TTC549 (cell line): ENCODE data around the gene C10orf71.

Source experiments
- FAIRE-seq: peaks from 2 replicates; lab custom pipeline; 2012; peaks lifted over from hg19 to GRCh38; lab: Jason Lieb, UNC

Gene C10orf71

GRCh38 chr10:49294731-49295130, 4.2 kb upstream of the C10orf71 start:
- FAIRE-seq = no peak

- FAIRE-seq = no peak
Observed at GRCh38 chr10:49295297-49295696, 3.7 kb upstream of the C10orf71 start.

GRCh38 chr10:49296382-49296781, 2.6 kb upstream of the C10orf71 start:
- no peak for FAIRE-seq

DNA sequence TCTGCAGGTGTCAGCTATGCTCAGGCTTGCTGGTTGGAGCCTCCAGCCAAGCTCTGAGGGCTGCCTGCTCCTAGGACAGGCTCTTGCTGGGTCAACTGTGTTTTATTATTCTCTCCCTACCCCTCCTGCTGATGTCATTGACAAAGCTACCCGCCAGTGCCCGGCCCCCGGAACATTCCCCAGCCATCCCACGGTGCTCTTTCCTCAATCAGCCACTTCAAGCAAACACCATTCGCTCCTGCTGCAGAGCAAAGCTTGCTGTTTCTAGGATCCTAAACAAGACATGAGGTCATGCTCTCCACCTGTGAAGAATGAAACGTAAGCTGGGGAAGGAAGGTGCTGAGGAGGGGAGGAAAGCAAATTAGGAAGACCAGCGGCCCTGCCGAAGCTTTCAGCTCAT, 2.1 kb upstream of the C10orf71 start:
- no peak for FAIRE-seq

GRCh38 chr10:49297818-49298670, 926 bp upstream of the C10orf71 start:
- FAIRE-seq = no peak

GRCh38 chr10:49298671-49298982, 343 bp upstream of the C10orf71 start:
- FAIRE-seq = no peak

GRCh38 chr10:49299816-49300139, 808 bp downstream of the C10orf71 start:
- FAIRE-seq = no peak

- no peak for FAIRE-seq
Observed at GRCh38 chr10:49300140-49300974, 1.4 kb downstream of the C10orf71 start.

- no peak for FAIRE-seq
Observed at GRCh38 chr10:49301302-49301701, 2.3 kb downstream of the C10orf71 start.

DNA sequence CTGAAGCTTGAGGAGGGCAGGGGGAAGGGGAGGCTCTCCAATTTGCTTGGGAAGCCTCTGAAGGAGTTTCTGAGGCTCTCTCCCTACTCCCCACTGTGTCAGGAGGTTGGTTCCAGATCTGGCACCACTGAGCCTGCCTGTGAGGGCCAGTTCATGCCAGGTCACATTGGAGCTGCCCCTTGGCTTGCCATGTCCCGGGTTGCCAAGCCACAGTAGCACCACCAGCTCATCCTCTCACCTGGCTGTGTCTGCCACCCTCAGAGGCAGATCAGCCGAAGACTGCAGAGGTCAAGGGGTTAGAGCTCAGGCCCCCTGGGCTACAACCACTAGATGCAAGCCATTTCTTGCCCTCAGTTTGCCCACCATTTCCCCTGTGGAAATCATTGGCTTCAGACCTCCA, 3.1 kb downstream of the C10orf71 start:
- FAIRE-seq = no peak

DNA sequence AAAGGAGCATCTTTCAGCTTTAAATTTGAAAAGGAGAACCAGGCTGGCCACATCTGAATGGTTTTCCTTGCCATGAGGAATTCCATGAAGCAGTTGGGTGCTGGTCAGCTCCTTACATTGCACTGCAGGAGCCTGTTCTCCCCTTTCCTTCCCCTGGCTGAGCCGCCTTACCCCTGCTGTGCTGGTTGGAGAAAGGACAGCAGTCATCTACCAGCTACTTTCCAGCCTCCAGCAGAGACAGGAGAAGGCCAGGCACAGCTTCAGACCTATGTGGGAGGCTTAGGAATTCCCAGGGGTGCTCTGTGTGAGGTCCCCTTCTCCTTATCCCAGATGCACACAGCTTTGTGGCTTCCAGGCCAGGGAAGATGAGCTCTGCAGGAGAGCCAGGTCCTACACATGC, 4.7 kb downstream of the C10orf71 start:
- FAIRE-seq = no peak

GRCh38 chr10:49304137-49304536, 5.2 kb downstream of the C10orf71 start:
- no peak for FAIRE-seq

- FAIRE-seq = no peak
Observed at GRCh38 chr10:49307921-49308320, 9.0 kb downstream of the C10orf71 start.

DNA sequence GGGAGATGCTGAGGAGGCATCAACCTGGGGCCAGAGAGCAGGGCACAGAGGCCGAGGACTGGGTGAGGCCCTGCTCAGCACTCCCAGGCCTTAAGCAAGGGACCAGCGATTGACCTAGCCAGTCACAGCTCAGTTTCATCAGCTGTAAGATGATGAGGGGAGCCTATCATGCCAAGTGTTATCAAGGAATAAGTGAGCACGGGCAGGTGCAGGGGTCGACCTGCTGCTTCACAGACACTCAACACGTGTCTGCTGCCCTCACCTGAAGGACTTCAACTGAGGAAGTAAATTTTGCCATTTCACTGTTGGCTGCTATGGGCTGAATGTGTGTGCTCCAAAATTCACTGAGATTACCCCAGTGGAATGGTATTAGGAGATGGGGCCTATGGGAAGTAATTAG, 9.9 kb downstream of the C10orf71 start:
- no peak for FAIRE-seq

- no peak for FAIRE-seq
Observed at GRCh38 chr10:49309691-49310411, 10.9 kb downstream of the C10orf71 start.

DNA sequence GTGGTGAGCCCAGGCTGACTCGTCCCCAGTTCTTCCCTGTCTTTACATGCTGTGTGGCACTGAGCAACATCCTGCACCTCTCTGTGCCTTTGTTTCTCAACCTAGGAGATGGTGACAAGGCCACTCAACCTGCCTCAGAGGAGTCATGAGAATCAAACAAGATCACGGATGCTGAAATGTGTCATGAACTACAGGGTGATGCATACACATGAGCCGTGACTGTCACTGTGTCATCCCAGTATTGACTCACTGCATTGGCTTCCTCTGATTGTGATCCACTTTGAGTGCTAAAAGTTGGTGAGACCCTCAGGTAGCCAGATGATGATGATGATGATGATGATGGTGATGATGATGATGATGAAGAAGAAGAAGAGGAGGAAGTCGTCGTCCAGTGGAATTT, 11.5 kb downstream of the C10orf71 start:
- no peak for FAIRE-seq

- no peak for FAIRE-seq
Observed at GRCh38 chr10:49310901-49311554, 12.1 kb downstream of the C10orf71 start.

GRCh38 chr10:49311555-49312236, 12.7 kb downstream of the C10orf71 start:
- FAIRE-seq = no peak

GRCh38 chr10:49312246-49312869, 13.4 kb downstream of the C10orf71 start:
- FAIRE-seq = no peak

- FAIRE-seq = no peak
Observed at GRCh38 chr10:49313501-49314070, 14.6 kb downstream of the C10orf71 start.

- no peak for FAIRE-seq
Observed at GRCh38 chr10:49314806-49315205, 15.8 kb downstream of the C10orf71 start.
